Measurements from ENCODE around the gene PIEZO2.

PIEZO2 gene

GRCh38 chr18:10686308-10686707 lies 463.1 kb downstream of the PIEZO2 start:
- Histone ChIP-seq H3K4me3 (ENCODE audit: insufficient read depth, low read length, poor library complexity, severe bottlenecking) (no peak overlapping the region), H4K20me1 (ENCODE audit: low read depth, low read length) (no peaks in the 10 kb centered on the region), H3K79me2 (ENCODE audit: insufficient read depth, low read length) (no peaks in the 10 kb centered on the region), H3K36me3 (ENCODE audit: low read length) (no peaks in the 10 kb centered on the region), H3K9me3 (ENCODE audit: insufficient read depth, low read length) (no peaks in the 10 kb centered on the region), H3K27me3 (ENCODE audit: low read length) (no peaks in the 10 kb centered on the region), H3F3A (ENCODE audit: insufficient read depth) (no peaks in the 10 kb centered on the region), H3K9ac (ENCODE audit: low read length) (no peak overlapping the region), H3K27ac (ENCODE audit: low read depth, low read length) (no peak overlapping the region), H3K4me2 (ENCODE audit: low read depth, low read length, poor library complexity, severe bottlenecking) (no peak overlapping the region), H3K9me2 (replicated peaks; ENCODE audit: insufficient read depth, low read length) (no peaks in the 10 kb centered on the region), H2AFZ (ENCODE audit: low read depth, low read length, severe bottlenecking) (no peak overlapping the region)
- TF ChIP-seq EZH2phosphoT487 (conservative IDR thresholded peaks at IDR 0.05; ENCODE audit: low read length) = no peak
- TF ChIP-seq, protein P1, sequence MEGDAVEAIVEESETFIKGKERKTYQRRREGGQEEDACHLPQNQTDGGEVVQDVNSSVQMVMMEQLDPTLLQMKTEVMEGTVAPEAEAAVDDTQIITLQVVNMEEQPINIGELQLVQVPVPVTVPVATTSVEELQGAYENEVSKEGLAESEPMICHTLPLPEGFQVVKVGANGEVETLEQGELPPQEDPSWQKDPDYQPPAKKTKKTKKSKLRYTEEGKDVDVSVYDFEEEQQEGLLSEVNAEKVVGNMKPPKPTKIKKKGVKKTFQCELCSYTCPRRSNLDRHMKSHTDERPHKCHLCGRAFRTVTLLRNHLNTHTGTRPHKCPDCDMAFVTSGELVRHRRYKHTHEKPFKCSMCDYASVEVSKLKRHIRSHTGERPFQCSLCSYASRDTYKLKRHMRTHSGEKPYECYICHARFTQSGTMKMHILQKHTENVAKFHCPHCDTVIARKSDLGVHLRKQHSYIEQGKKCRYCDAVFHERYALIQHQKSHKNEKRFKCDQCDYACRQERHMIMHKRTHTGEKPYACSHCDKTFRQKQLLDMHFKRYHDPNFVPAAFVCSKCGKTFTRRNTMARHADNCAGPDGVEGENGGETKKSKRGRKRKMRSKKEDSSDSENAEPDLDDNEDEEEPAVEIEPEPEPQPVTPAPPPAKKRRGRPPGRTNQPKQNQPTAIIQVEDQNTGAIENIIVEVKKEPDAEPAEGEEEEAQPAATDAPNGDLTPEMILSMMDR (IDR thresholded peaks at IDR 0.05; ENCODE audit: insufficient read depth, low read length, poor library complexity, severe bottlenecking) = no peak

- Histone ChIP-seq H3K4me3 (ENCODE audit: insufficient read depth, low read length, poor library complexity, severe bottlenecking) (no peak overlapping the region), H3F3A (ENCODE audit: insufficient read depth) (no peaks in the 10 kb centered on the region), H4K20me1 (ENCODE audit: low read depth, low read length) (no peaks in the 10 kb centered on the region), H2AFZ (ENCODE audit: low read depth, low read length, severe bottlenecking) (no peak overlapping the region), H3K9me3 (ENCODE audit: insufficient read depth, low read length) (no peaks in the 10 kb centered on the region), H3K36me3 (ENCODE audit: low read length) (no peaks in the 10 kb centered on the region), H3K4me2 (ENCODE audit: low read depth, low read length, poor library complexity, severe bottlenecking) (no peak overlapping the region), H3K27ac (ENCODE audit: low read depth, low read length) (no peak overlapping the region), H3K9ac (ENCODE audit: low read length) (no peak overlapping the region), H3K27me3 (ENCODE audit: low read length) (no peaks in the 10 kb centered on the region), H3K9me2 (replicated peaks; ENCODE audit: insufficient read depth, low read length) (no peaks in the 10 kb centered on the region), H3K79me2 (ENCODE audit: insufficient read depth, low read length) (no peaks in the 10 kb centered on the region)
- TF ChIP-seq, protein P1 (IDR thresholded peaks at IDR 0.05; ENCODE audit: insufficient read depth, low read length, poor library complexity, severe bottlenecking) = no peak
- no peak for TF ChIP-seq EZH2phosphoT487 (conservative IDR thresholded peaks at IDR 0.05; ENCODE audit: low read length)
Measured at GRCh38 chr18:10685484-10685883, 463.9 kb downstream of the PIEZO2 start.

DNA sequence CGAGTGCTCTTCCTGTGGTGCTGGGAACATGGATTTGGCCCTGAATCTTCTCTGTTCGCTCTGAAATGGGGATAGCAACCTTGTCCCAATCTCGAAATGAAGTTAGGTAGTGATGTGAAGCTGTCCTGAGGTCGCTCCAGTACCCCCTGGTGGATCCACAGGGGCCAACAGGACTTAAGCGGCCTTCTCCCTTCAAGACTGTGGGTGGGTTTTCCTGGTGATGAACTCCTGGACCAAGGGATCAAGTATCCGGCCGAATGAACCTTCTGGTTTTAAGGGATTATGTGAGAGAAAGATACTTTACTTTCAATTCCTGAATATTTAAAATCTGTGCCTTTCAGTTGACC lies 467.0 kb downstream of the PIEZO2 start:
- no peaks in the 10 kb centered on the region for H3K36me3 ChIP-seq (ENCODE audit: low read length)
- no peak overlapping the region for H2AFZ ChIP-seq (ENCODE audit: low read depth, low read length, severe bottlenecking)
- no peaks in the 10 kb centered on the region for H3F3A ChIP-seq (ENCODE audit: insufficient read depth)
- no peak overlapping the region for H3K4me2 ChIP-seq (ENCODE audit: low read depth, low read length, poor library complexity, severe bottlenecking)
- H3K27me3 ChIP-seq (ENCODE audit: low read length) = no peaks in the 10 kb centered on the region
- H3K4me3 ChIP-seq (ENCODE audit: insufficient read depth, low read length, poor library complexity, severe bottlenecking) = no peak overlapping the region
- no peaks in the 10 kb centered on the region for H3K9me3 ChIP-seq (ENCODE audit: insufficient read depth, low read length)
- H4K20me1 ChIP-seq (ENCODE audit: low read depth, low read length) = no peaks in the 10 kb centered on the region
- H3K9ac ChIP-seq (ENCODE audit: low read length) = no peak overlapping the region
- H3K27ac ChIP-seq (ENCODE audit: low read depth, low read length) = no peak overlapping the region
- H3K79me2 ChIP-seq (ENCODE audit: insufficient read depth, low read length) = no peaks in the 10 kb centered on the region
- TF ChIP-seq, protein P1 (IDR thresholded peaks at IDR 0.05; ENCODE audit: insufficient read depth, low read length, poor library complexity, severe bottlenecking) = no peak
- no peak for TF ChIP-seq EZH2phosphoT487 (conservative IDR thresholded peaks at IDR 0.05; ENCODE audit: low read length)
- no peaks in the 10 kb centered on the region for H3K9me2 ChIP-seq (replicated peaks; ENCODE audit: insufficient read depth, low read length)

Measured in SU-DHL-6 (cell line).